ELR (cell line): Measurements from ENCODE around the gene C4BPA.
A peak's percentile ranks its signal among the peaks of the same experiment; 100 is the strongest.

Experiments
- DNase-seq: peaks from one replicate; pipeline ENCODE4 v3.0.0-alpha.2; 2015; ENCODE audit warnings: low read depth

Gene C4BPA

DNA sequence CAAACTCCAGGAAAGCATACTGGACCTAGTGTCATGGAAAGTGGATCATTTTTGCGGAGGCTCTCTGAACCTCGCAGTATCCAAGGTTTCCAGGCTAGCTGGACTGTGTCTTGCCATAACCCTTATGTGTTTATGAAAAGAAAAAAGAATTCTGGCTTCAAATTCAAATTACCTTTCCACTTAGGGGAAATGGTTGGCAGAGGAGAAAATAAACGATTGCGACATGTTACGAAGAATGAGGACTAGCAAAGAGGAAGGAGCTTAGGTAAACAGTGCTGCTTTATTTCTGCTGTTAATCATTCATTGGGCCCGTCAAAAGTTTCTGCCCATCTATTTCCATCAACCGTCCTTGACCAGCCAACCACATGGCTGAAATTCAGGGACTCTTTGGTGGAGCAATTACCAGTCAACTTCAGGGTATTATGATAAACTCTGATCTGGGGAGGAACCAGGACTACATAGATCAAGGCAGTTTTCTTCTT is at the start of gene C4BPA:
Gene C4BPA (plus strand): TSS at position 342 of the 482 bp plus-strand sequence. CDS start 8,793 bp downstream, outside the sequence.
- DNase-seq = no peak

DNA sequence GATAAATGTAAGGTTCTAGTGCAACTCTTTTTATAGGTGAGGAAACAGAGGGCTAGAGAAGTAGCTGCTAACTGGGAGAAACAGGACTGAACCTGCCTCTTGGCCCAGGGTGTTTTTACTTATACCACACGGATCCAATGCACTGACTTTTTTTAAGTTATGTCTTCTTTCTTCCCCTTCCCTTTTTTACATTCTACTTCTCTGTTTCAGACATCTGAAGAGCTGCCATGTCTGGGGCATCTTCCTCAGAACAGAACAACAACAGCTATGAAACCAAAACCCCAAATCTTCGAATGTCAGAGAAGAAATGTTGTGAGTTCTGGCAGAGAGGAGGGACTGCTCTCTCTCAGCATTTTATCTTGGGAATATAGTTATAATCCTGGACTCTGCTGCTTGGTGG is 49.5 kb upstream of the C4BPA start:
- no peak for DNase-seq

GRCh38 chr1:207055386-207056001 is 48.5 kb upstream of the C4BPA start:
- no peak for DNase-seq

DNA sequence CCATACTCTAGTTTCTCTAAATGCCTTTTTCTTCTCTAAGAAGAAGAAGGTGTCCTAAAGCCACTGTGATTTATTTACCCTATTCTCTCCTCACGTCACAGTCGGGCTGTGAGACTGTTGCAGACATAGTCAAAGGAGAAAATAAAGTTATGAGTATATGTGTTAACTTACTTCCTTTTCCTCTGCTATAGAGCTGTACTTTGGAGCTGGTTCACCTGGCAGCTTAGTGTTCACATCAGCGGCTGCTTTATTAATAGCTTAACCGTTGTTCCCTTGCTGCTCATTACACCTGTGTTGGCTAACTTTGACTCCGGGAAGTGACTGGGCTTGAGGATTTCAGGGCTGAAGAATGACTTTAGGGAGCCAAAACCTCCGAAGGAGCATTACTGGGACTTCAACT is 47.4 kb upstream of the C4BPA start:
- no peak for DNase-seq

- DNase-seq = no peak
These were observed 45.8 kb upstream of the C4BPA start for GRCh38 chr1:207058252-207058651.

DNA sequence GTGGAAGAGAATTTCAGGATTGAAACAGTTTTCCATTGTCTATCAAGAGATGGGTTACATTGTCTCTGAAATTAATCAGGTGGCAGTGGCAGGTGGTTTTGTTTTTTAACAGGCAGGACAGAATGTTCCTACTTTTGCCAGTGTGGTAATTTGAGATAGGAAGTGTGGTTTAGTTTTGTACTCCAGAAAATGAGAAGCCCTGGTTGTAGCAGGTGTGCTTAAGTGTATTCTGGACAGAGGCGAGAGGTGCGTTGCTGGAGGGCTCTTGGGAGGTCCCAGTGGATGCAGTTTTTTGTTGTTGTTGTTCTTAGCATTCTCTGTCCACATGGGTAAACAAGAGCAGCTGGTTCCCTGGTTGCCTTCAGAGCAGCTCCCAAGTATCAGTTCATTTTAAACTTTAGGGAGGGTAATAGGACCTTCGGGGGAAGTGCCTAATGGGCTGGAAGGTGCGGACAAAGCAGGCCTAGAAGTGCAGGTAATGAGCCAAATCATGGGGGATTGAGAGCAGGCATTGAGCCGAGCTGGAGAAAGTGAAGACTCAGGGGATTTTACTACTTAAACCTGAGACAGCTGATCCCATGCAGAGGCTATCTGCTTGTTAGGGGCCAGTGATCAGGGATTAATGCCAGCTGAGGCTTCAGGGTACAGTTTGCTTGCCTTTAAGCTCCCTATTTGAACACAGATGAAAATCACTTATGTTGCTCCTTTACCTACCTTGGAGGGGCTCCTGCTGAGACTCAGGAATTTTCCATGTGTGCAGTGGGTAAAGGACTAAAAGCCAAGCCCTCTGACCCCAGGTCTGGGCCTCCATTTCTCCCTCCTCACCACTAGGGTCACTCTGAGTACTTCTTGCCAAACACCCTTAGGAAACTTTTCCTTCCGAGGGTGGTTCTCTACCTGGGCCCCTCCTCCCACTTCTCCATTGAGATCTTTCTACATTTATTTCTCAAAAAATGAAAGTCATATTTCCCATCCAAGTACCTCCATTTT is 44.9 kb upstream of the C4BPA start:
- no peak for DNase-seq

DNA sequence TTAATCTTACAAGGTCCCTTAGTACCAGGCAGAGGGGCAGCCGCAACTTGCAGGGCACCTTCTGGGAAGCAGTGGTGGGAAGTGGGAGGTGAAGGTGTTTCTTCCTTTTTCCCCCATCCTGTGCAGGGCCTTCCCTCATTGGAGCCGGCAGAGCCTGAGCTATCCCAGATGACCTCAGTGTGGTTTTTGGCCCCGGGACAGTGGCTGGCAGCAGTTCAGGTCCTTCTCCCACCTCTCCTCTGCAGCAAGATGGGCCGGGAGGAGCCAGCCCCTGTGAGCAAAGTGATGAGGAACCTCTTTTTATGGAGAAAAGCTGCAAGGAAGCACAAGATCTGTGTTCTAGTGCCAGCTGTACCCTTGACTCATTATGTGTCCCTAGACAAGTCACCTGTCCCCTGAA is 44.2 kb upstream of the C4BPA start:
- no peak for DNase-seq

DNA sequence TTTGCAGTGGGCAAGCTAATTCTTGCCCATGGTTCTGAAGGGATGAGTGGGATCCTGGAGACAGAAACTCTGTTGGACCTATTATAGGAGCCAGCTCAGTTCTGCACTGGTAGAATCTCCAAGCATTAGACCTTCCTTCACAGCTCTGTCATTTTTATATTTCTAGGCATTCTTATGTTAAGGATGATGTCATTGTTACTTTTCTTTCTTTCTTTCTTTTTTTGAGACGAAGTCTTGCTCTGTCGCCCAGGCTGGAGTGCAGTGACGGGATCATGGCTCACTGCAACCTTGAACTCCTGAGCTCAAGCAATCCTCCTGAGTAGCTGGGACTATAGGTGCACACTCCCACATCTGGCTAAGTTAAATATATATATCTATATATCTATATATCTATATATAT is 43.4 kb upstream of the C4BPA start:
- no peak for DNase-seq

DNA sequence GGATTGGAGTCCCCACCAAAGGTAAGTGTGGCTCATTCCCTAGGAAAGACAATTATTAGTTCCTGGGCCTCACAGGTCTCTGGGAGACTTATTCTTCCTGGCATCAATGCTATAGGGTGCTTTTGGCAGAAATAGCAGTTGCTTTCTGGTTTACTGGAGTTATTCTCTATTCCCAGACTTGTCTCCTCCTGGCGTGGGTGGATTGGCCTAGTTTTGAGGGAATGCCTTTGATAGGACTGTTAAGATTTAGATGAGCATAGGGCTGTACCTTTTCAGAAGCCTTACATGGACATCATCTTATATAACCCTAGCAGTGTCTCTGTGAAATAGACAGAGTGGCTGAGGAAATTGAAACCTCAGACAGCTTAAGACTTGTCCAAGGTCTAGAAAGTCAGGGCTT is 42.0 kb upstream of the C4BPA start:
- DNase-seq = no peak

DNA sequence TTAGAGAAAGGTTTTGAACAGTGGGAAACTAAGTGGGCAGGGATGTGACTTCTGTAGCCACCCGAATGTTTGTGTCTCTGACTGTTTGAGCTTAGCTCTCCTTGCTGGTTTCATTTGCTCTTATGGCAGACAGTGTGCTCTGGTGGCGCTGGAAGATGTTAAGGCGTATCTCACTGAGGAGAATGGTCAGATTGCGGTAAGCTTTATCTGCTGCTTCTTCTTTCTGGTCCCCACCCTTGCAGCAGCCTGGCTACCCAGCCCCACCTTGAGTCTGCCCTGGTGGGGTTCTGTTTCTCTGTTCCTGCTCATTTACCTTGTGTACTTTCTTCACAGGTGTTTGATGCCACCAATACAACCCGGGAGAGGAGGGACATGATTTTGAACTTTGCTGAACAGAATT is 41.0 kb upstream of the C4BPA start:
- DNase-seq = no peak

- no peak for DNase-seq
These were observed 39.5 kb upstream of the C4BPA start for GRCh38 chr1:207064561-207064960.

- DNase-seq = no peak
These were observed 36.8 kb upstream of the C4BPA start for GRCh38 chr1:207067185-207067584.

GRCh38 chr1:207067665-207068064 is 36.4 kb upstream of the C4BPA start:
- no peak for DNase-seq

DNA sequence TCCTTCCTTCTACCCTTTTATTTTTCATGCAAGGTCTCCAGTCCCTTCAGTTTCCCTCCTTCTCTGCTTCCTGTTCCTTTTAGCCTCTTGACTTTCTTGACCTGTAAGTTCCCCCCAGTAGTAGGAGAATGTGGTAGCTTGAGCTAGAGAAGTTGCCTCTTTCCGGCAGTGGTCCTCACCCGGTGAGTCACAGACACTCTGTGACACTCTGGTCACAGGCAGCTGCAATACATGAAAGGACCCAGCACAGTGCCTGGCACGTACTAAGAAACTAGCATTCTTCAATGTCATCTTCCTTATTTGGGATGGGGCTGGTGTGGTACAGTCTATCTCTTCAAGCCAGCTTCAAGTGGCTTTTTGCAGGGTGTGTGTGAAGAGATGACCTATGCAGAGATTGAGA is 35.0 kb upstream of the C4BPA start:
- DNase-seq = no peak

DNA sequence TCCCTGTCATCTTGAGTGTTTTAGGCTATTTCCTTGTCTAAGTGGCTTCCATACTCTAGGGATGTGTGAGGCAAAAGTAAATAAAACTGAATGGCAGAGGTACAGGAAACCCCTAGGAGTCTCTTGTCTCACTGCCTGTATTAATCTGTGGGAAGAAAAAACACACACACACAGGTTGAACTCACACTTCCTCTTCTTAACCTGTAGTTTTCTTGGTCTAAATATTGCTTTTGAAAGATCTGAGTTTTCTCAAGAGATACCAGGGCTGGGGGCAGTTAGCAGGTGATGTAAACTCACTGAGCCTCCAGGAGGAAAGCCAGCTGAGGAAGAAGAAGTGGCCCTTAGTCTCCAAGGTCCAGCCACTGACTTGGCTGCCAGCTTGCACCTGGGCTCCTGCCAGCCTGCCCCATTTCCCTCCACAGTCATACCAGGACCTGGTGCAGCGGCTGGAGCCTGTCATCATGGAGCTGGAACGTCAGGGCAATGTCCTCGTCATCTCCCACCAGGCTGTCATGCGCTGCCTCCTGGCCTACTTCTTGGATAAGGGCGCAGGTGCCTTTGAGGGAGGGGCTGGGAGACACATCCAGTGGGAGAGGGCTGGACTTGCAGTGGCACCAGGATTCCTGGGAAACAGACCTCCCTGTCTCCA is 34.1 kb upstream of the C4BPA start:
- DNase-seq = no peak

DNA sequence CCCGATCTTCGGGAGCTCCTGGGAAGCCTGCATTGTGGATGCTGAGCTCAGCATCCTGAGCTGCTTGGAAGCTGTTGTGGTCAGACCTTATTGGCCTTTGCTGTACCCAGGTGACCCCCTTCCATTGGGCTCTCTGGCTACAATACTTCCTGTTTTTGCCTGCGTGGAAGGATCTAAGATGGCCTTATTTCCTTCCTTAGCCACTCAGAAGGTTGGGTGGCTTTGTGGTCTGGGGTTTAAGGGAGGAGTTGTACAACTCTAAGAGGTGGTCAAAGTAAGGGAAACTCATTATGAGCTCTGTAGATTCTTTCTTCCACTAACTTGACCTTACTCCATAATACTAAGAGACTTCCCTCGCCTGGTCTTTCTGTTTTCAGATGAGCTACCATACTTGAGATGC is 33.2 kb upstream of the C4BPA start:
- no peak for DNase-seq

- no peak for DNase-seq
These were observed 32.6 kb upstream of the C4BPA start for GRCh38 chr1:207071426-207071825.

DNA sequence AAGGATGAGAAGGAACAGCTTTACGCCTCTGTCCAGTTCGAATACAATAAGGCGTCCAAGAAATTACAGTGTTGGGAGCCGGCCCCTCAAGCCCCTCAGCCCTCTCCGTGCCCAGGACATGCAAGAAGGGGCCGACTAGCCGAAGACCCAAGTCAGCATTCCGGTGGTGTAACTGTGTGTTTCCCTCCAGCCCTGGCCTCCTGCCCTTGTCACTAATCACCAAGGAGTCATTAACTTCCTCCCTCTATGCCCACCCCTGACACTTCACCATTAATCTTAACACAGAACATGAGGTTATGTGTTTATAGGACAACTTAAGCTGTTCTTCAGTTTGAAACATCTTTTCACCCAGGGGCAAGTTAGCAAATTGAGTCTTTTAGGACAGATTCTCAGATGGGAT is 31.8 kb upstream of the C4BPA start:
- no peak for DNase-seq

DNA sequence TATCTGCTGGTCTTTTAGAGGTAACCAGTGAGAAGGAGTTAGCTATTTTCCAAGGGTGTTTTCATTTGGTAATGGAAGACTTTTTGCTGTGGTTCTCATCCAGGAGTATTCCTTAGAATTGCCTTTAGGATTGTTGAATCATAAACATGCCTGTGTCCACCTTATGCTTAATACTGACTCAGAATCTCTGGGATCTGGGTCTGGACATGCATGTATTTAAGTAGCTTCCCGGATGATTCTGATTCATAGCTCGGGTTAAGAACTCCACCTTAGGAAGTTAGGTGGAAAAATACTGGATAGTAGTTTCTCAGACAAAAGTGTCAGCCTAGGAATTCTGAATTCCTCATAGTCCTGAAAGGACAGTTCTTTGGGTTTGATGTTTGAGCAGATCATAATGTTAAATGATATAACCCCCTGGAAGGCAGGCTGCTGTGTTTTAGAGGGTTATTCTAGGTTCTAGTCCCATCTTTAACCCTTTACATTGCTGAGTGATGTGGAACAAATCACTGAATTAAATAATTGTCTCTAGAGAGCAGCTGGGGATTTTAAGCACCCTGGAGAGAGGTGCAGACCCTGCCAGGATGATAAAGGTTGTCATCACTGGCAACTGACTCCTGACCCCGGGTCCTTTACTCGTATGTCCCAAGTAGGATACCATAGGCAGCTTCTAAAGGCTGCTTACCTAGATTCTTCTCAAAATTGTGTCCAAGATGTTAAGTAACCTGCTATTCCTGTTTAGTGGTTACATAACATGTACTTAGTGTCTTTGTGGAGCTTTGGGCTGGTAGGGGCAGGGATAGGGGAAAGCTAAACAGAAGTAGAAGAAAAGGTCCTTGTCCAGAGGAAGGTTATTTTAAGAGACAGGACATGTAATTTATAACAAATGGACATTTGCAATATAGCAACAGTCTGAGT is 29.9 kb upstream of the C4BPA start:
- DNase-seq = peak; percentile 68

GRCh38 chr1:207076181-207076955 is 27.7 kb upstream of the C4BPA start:
- DNase-seq = no peak

- DNase-seq = no peak
These were observed 27.0 kb upstream of the C4BPA start for GRCh38 chr1:207077012-207077411.
